ENCODE data around the gene BICRA. TPM values are rescaled to one million over a fixed set of nuclear protein-coding genes. Genes with fewer than 3 reads are reported as not detected.

BICRA gene
- total and polyA plus RNA-seq, 9 of the 15 experiments (the other 6 are each of a cell fraction or from before 2014, with no cell fraction given), result 0.01 to 8.8 (median 1.2) TPM

DNA sequence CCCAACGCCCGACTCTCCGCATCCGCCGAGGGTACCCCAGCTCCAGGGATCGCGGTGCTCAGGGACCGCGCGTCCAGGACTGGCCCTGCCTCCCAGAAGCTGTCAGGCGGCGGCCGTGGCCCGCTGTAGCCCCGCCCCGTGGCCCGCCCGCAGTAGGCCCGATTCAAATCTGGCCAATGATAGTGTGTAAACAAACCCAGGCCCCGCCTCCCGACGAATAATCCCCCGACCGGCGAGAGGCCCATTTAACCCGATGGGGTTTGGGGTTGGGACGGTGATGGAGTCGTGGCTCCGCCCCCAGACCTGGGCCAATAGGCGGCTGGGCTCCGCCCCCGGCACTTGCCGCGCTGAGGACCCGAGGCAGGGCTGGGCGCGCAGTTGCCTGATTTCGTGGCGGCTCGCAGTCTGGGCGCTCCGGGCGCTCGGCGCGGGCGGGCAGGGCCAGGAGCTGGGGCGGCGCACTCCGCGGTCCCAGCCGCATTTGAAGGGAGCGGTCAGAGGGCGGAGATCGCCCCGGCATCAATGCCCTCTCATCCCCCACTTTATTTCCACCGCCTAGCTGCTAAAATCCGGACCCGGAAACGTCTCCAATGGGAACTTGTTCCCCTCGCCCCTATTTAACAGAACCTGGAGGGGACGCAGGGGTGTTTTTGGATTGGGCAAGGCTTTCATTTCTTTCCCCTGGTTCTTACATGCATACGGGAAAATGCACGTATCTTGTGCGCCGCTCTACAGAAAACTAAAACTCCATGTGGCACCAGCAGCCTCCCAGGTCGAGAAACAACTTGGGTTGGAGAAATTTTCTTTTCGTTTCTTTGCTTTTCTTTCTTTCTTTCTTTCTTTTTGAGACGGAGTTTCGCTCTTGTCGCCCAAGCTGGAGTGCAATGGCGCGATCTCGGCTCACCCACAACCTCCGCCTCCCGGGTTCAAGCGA lies 8.4 kb upstream of the BICRA start (continued):
- TF ChIP-seq U2AF2 (optimal IDR thresholded peaks at IDR 0.05; ENCODE audit: low read depth, low read length), result no peak
- no peak; the same call in 1 of the 2 replicates for TF ChIP-seq LEF1 (IDR thresholded peaks at IDR 0.05)
- TF ChIP-seq KLF16 (IDR thresholded peaks at IDR 0.05), result no peak
- no peak for TF ChIP-seq ZNF785 (CRISPR knock-in tag; IDR thresholded peaks at IDR 0.05)
- no peak for TF ChIP-seq ESRRB (CRISPR knock-in tag; IDR thresholded peaks at IDR 0.05; ENCODE audit: borderline replicate concordance)
- no peak for TF ChIP-seq NCOA2 (IDR thresholded peaks at IDR 0.05; ENCODE audit: partially characterized antibody in 2 of 2)
- no peak for TF ChIP-seq HMG20A (CRISPR knock-in tag; conservative IDR thresholded peaks at IDR 0.05)
- TF ChIP-seq SLC30A9 (CRISPR knock-in tag; IDR thresholded peaks at IDR 0.05), result no peak
- TF ChIP-seq, protein P1, sequence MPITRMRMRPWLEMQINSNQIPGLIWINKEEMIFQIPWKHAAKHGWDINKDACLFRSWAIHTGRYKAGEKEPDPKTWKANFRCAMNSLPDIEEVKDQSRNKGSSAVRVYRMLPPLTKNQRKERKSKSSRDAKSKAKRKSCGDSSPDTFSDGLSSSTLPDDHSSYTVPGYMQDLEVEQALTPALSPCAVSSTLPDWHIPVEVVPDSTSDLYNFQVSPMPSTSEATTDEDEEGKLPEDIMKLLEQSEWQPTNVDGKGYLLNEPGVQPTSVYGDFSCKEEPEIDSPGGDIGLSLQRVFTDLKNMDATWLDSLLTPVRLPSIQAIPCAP (CRISPR knock-in tag; IDR thresholded peaks at IDR 0.05; ENCODE audit: borderline replicate concordance), result no peak
- no peak for TF ChIP-seq ILK (tag; IDR thresholded peaks at IDR 0.05; ENCODE audit: borderline replicate concordance, low read depth)
- no peak for TF ChIP-seq ETS2 (tag; IDR thresholded peaks at IDR 0.05; ENCODE audit: borderline replicate concordance, poor library complexity, severe bottlenecking)
- TF ChIP-seq, protein P2, sequence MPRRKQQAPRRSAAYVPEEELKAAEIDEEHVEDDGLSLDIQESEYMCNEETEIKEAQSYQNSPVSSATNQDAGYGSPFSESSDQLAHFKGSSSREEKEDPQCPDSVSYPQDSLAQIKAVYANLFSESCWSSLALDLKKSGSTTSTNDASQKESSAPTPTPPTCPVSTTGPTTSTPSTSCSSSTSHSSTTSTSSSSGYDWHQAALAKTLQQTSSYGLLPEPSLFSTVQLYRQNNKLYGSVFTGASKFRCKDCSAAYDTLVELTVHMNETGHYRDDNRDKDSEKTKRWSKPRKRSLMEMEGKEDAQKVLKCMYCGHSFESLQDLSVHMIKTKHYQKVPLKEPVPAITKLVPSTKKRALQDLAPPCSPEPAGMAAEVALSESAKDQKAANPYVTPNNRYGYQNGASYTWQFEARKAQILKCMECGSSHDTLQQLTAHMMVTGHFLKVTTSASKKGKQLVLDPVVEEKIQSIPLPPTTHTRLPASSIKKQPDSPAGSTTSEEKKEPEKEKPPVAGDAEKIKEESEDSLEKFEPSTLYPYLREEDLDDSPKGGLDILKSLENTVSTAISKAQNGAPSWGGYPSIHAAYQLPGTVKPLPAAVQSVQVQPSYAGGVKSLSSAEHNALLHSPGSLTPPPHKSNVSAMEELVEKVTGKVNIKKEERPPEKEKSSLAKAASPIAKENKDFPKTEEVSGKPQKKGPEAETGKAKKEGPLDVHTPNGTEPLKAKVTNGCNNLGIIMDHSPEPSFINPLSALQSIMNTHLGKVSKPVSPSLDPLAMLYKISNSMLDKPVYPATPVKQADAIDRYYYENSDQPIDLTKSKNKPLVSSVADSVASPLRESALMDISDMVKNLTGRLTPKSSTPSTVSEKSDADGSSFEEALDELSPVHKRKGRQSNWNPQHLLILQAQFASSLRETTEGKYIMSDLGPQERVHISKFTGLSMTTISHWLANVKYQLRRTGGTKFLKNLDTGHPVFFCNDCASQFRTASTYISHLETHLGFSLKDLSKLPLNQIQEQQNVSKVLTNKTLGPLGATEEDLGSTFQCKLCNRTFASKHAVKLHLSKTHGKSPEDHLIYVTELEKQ (CRISPR knock-in tag; IDR thresholded peaks at IDR 0.05), result no peak
- peak; percentile 79 for TF ChIP-seq E2F1 (CRISPR knock-in tag; IDR thresholded peaks at IDR 0.05)
- no peak for TF ChIP-seq ZNF197 (CRISPR knock-in tag; IDR thresholded peaks at IDR 0.05; ENCODE audit: low read depth)
- 0 out of 2 replicates have a peak, but pooled peaks have one; percentile 14 for TF ChIP-seq MBD2 (IDR thresholded peaks at IDR 0.05; ENCODE audit: borderline replicate concordance, low read depth)
- TF ChIP-seq ZNF224 (CRISPR knock-in tag; IDR thresholded peaks at IDR 0.05), result no peak
- TF ChIP-seq NEUROD1 (IDR thresholded peaks at IDR 0.05; ENCODE audit: borderline replicate concordance, low read depth, low read length, partially characterized antibody), result peak; percentile 61
- no peak for TF ChIP-seq ZFP1 (CRISPR knock-in tag; IDR thresholded peaks at IDR 0.05)
- TF ChIP-seq CHD2 (IDR thresholded peaks at IDR 0.05; ENCODE audit: low read depth, low read length), result no peak
- TF ChIP-seq, protein P3, sequence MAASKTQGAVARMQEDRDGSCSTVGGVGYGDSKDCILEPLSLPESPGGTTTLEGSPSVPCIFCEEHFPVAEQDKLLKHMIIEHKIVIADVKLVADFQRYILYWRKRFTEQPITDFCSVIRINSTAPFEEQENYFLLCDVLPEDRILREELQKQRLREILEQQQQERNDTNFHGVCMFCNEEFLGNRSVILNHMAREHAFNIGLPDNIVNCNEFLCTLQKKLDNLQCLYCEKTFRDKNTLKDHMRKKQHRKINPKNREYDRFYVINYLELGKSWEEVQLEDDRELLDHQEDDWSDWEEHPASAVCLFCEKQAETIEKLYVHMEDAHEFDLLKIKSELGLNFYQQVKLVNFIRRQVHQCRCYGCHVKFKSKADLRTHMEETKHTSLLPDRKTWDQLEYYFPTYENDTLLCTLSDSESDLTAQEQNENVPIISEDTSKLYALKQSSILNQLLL (CRISPR knock-in tag; IDR thresholded peaks at IDR 0.05; ENCODE audit: borderline replicate concordance), result no peak
- TF ChIP-seq ZNF143 (CRISPR knock-in tag; IDR thresholded peaks at IDR 0.05), result peak; percentile 27; the same call in 1 of the 2 replicates

Data from K562 (cell line).